ENCODE data around the gene TNIP1. TPM values are rescaled to one million over a fixed set of nuclear protein-coding genes. Genes with fewer than 3 reads are reported as not detected.

Gene TNIP1
- total RNA-seq, 4 donors from 2014 or later, result 91.4 to 136 (median 114) TPM

DNA sequence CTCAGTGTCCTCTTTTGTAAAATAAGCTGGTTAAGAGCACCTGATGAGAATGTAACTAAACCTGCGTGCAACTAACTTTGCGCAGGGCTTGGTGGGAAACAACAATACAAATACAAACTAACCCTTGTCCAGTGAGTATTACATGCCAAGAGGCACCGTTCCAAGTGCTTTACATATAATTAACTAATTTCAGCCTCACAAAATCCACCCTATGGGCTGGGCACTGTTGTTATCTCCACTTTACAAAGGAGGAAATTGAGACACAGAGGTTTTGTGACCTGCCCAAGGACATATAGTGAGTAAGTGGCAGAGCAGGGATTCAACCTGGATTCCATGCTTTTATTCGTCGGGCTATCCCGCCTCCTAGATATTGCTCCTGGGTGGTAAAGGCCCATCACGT lies 26.2 kb upstream of the TNIP1 start:
- H3K36me3 ChIP-seq, result peaks cover 15 to 88% (median 75%) of the 10 kb centered on the region in 4 donors
- DNase-seq (ENCODE audit: extremely low spot score), result no peak
- no peak overlapping the region for H3K4me3 ChIP-seq
- H3K4me1 ChIP-seq, result peaks cover 45 to 62% (median 57%) of the 10 kb centered on the region in 4 donors
- H3K27me3 ChIP-seq, result no peaks in the 10 kb centered on the region
- TF ChIP-seq EP300 (IDR thresholded peaks at IDR 0.05) (no peak), POLR2A (IDR thresholded peaks at IDR 0.05; ENCODE audit: low read depth) (no peak), POLR2AphosphoS5 (IDR thresholded peaks at IDR 0.05) (no peak)
- TF ChIP-seq, protein P1, sequence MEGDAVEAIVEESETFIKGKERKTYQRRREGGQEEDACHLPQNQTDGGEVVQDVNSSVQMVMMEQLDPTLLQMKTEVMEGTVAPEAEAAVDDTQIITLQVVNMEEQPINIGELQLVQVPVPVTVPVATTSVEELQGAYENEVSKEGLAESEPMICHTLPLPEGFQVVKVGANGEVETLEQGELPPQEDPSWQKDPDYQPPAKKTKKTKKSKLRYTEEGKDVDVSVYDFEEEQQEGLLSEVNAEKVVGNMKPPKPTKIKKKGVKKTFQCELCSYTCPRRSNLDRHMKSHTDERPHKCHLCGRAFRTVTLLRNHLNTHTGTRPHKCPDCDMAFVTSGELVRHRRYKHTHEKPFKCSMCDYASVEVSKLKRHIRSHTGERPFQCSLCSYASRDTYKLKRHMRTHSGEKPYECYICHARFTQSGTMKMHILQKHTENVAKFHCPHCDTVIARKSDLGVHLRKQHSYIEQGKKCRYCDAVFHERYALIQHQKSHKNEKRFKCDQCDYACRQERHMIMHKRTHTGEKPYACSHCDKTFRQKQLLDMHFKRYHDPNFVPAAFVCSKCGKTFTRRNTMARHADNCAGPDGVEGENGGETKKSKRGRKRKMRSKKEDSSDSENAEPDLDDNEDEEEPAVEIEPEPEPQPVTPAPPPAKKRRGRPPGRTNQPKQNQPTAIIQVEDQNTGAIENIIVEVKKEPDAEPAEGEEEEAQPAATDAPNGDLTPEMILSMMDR (IDR thresholded peaks at IDR 0.05), result no peak
- intact Hi-C loops (cut with DNase I), result no loop called here
- WGBS, result 88% methylated on average over 7 of the region's 7 CpGs
- no peaks in the 10 kb centered on the region for H3K9me3 ChIP-seq
- peak overlapping the region; percentile 73 to 88 (median 87) for H3K27ac ChIP-seq (replicated peaks in 1 of 4)

DNA sequence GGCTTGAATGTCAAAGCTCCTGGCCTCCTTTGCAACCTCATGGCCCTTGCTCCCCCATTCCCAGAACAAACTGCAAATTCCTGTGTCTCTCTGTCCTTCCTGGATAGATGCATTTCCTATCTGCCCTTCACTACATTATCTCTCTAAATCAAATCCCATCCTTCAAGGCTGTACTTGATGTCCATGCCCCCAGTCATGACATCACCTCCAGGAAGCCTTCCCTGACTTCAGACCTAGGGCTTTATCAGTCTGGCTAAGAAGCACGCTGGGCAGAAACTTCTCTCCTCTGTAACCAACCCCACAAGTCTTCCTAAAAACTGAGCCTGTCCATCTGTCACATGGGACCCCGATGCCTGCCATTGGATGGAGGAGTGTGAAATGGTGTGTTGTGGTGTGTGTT lies 25.7 kb upstream of the TNIP1 start:
- no peaks in the 10 kb centered on the region for H3K27me3 ChIP-seq
- H3K36me3 ChIP-seq, result peaks cover 15 to 88% (median 75%) of the 10 kb centered on the region in 4 donors
- no peaks in the 10 kb centered on the region for H3K9me3 ChIP-seq
- TF ChIP-seq, protein P1 (IDR thresholded peaks at IDR 0.05), result no peak
- TF ChIP-seq POLR2A (IDR thresholded peaks at IDR 0.05; ENCODE audit: low read depth) (no peak), POLR2AphosphoS5 (IDR thresholded peaks at IDR 0.05) (no peak), EP300 (IDR thresholded peaks at IDR 0.05) (no peak)
- H3K4me3 ChIP-seq, result no peak overlapping the region
- 93% methylated on average over 2 of the region's 2 CpGs for WGBS
- H3K27ac ChIP-seq (replicated peaks in 1 of 4), result peak overlapping the region; percentile 73 to 88 (median 87)
- peaks cover 51 to 66% (median 57%) of the 10 kb centered on the region in 4 donors for H3K4me1 ChIP-seq
- intact Hi-C loops (cut with DNase I), result no loop called here
- no peak for DNase-seq (ENCODE audit: extremely low spot score)

DNA sequence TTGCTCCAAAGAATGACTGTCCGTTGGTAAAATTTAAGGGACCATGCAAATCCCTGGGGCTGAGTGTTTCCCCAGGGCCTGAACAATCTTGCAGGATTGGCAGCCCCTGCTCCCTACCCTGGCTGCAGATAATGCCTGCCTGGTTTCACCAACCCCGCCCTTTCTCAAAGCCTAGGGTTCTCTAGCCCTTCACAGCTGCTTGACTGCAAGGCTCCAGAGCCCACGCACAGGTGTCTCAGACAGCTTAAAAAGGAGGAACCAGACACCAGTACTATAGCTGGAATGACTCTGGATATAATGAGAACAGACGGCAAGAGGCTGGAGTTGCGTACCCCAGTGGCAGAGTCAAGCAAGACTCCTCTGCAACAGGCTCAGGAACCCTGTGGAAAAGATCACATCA lies 25.2 kb upstream of the TNIP1 start:
- TF ChIP-seq POLR2AphosphoS5 (IDR thresholded peaks at IDR 0.05) (no peak), EP300 (IDR thresholded peaks at IDR 0.05) (no peak), POLR2A (IDR thresholded peaks at IDR 0.05; ENCODE audit: low read depth) (no peak)
- TF ChIP-seq, protein P1 (IDR thresholded peaks at IDR 0.05), result no peak
- Histone ChIP-seq H3K27ac (replicated peaks in 1 of 4) (peak overlapping the region; percentile 73 to 88 (median 87)), H3K36me3 (peaks cover 15 to 88% (median 75%) of the 10 kb centered on the region in 4 donors), H3K27me3 (no peaks in the 10 kb centered on the region), H3K4me1 (peaks cover 49 to 68% (median 57%) of the 10 kb centered on the region in 4 donors), H3K4me3 (no peak overlapping the region), H3K9me3 (no peaks in the 10 kb centered on the region)
- DNase-seq (ENCODE audit: extremely low spot score), result no peak
- intact Hi-C loops (cut with DNase I), result no loop called here
- 83% methylated on average over 5 of the region's 5 CpGs for WGBS

DNA sequence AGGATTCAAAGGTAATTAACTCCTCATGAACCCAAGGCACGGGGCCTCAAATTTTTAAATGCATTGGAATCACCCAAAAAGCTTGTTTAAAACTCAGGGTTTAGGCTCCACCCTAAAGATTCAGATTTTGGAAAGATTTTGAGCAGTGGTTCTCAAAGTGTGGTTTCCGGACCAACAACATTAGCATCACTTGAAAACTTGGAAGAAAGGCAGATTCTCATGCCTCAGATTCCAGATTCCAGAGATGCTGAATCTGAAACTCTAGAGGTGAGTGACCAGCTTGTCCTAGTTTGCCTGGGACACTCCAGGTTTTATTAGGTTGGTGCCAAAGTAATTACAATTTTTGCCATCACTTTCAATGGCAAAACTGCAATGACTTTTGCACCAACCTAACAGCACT lies 24.7 kb upstream of the TNIP1 start:
- Histone ChIP-seq H3K27me3 (no peaks in the 10 kb centered on the region), H3K36me3 (peaks cover 15 to 88% (median 75%) of the 10 kb centered on the region in 4 donors), H3K4me1 (peaks cover 48 to 68% (median 57%) of the 10 kb centered on the region in 4 donors), H3K9me3 (no peaks in the 10 kb centered on the region), H3K4me3 (no peak overlapping the region), H3K27ac (replicated peaks in 1 of 4) (peak overlapping the region; percentile 73 to 88 (median 87))
- WGBS, result 77% methylated on average over 2 of the region's 2 CpGs
- intact Hi-C loops (cut with DNase I), result no loop called here
- no peak for DNase-seq (ENCODE audit: extremely low spot score)
- TF ChIP-seq POLR2A (IDR thresholded peaks at IDR 0.05; ENCODE audit: low read depth) (no peak), EP300 (IDR thresholded peaks at IDR 0.05) (no peak), POLR2AphosphoS5 (IDR thresholded peaks at IDR 0.05) (no peak)
- TF ChIP-seq, protein P1 (IDR thresholded peaks at IDR 0.05), result no peak

DNA sequence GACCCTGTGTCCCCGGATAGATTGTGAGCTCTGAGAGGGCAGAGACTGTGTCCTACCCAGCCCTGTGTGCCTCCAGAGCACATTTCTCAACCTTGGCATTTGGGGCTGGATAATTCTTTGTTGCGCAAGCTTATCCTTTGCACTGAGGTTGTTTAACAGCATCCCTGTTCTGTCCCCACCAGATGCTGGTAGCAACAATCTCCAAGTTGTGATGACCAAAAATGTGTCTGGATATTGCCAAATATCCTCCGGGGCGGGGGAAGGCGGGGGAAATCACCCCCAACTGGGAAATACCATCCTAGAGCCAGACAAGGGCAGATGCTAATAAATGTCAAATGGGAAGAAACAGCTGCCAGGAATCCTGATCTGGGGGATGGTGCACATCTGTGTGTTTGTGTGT lies 24.0 kb upstream of the TNIP1 start:
- peak; percentile 31 for TF ChIP-seq EP300 (IDR thresholded peaks at IDR 0.05)
- no peak for TF ChIP-seq POLR2A (IDR thresholded peaks at IDR 0.05; ENCODE audit: low read depth)
- TF ChIP-seq POLR2AphosphoS5 (IDR thresholded peaks at IDR 0.05), result peak; percentile 70 to 84
- H3K9me3 ChIP-seq, result no peaks in the 10 kb centered on the region
- H3K36me3 ChIP-seq, result peaks cover 7 to 87% (median 68%) of the 10 kb centered on the region in 4 donors
- H3K27ac ChIP-seq (replicated peaks in 1 of 4), result peak overlapping the region; percentile 73 to 88 (median 87)
- no peak for DNase-seq (ENCODE audit: extremely low spot score)
- H3K27me3 ChIP-seq, result no peaks in the 10 kb centered on the region
- WGBS, result 47% methylated on average over 4 of the region's 5 CpGs
- intact Hi-C loops (cut with DNase I), result no loop called here
- peaks cover 48 to 68% (median 60%) of the 10 kb centered on the region in 4 donors for H3K4me1 ChIP-seq
- no peak overlapping the region for H3K4me3 ChIP-seq

Data from esophagus muscularis mucosa (tissue), 4 donors.